HCT116 (cell line): ENCODE data around the gene RADX. TPM values are rescaled to one million over a fixed set of nuclear protein-coding genes. Genes with fewer than 3 reads are reported as not detected.

Experiments used
- ATAC-seq: fragments of 200-7000 bp; cut with Tn5 transposase; 2 replicates; pipeline ENCODE4 v1.9.1; 2020; ENCODE audit warnings: mild to moderate bottlenecking, moderate library complexity
- BruUV-seq: library from RNA; stranded (reverse); fragments of 400-500 nt; replicated peaks from 2 replicates; lab custom pipeline; 2021; lab: Mats Ljungman, UMichigan
- CTCF ChIA-PET: fragments of 300-600 bp; sonication (Branson Sonifier 250); formaldehyde crosslinking; loops from one replicate; lab custom pipeline; 2021; ENCODE audit warnings: antibody characterized with exemption; lab: Charles Lee
- POLR2A ChIA-PET: fragments of 300-600, 350-600 bp; sonication (Branson Sonifier 250); formaldehyde crosslinking; loops from one replicate; lab custom pipeline; 2021; ENCODE audit warnings: antibody characterized with exemption; lab: Charles Lee
- RAD21 ChIA-PET, 2 experiments: fragments of 300-600 bp; sonication (Branson Sonifier 250); formaldehyde crosslinking; loops; one replicate each; lab custom pipeline; 2023; ENCODE audit warnings: low total read pairs in 2 of 2; ENCODE audit not compliant: uncharacterized antibody in 2 of 2, unreplicated experiment in 2 of 2, low non-redundant PET in 1 of 2; lab: Charles Lee
- DNase-seq: peaks from one replicate; pipeline ENCODE4 v3.0.0-alpha.2; 2010; ENCODE audit warnings: low read depth, low spot score
- H2AFZ ChIP-seq: fragments of 200-600 bp; shearing (Covaris generic), sonication (generic); 2 replicates; pipeline ENCODE4 v1.6.1; 2017; ENCODE audit warnings: low read depth, mixed run types, mixed read lengths, antibody characterized with exemption, low read length; ENCODE audit not compliant: poor library complexity, severe bottlenecking
- H3K27ac ChIP-seq: 2 replicates; pipeline ENCODE4 v1.5.1; 2012; ENCODE audit warnings: low read depth, low read length
- H3K27me3 ChIP-seq: fragments of 200-600 bp; sonication (generic); 2 replicates; pipeline ENCODE4 v1.6.1; 2016; ENCODE audit warnings: mixed run types, low read length, mixed read lengths; ENCODE audit not compliant: insufficient read depth
- H3K36me3 ChIP-seq, 2 experiments: fragments of 200-500 bp in 1 of 2; fragments of 200-600 bp in 1 of 2; sonication (Bioruptor generic) in 1 of 2; sonication (generic) in 1 of 2; 2 replicates each; pipeline versions ENCODE4 v1.5.1 to v1.6.1; 2014 to 2016; ENCODE audit warnings: low read length in 2 of 2, inconsistent platforms in 1 of 2, mixed read lengths in 1 of 2, mixed run types in 1 of 2; ENCODE audit not compliant: insufficient read depth in 2 of 2, control insufficient read depth in 1 of 2
- H3K4me1 ChIP-seq, 2 experiments: fragments of 200-600 bp in 1 of 2; sonication (generic) in 1 of 2; 2 replicates each; pipeline versions ENCODE4 v1.5.1 to v1.6.1; 2012 to 2017; ENCODE audit warnings: low read length in 2 of 2, inconsistent platforms in 1 of 2, mild to moderate bottlenecking in 1 of 2, mixed read lengths in 1 of 2, mixed run types in 1 of 2, moderate library complexity in 1 of 2; ENCODE audit not compliant: insufficient read depth in 2 of 2, control insufficient read depth in 1 of 2
- H3K4me2 ChIP-seq: fragments of 200-600 bp; sonication (generic); 2 replicates; pipeline ENCODE4 v1.6.1; 2017; ENCODE audit warnings: mixed run types, low read length, mixed read lengths
- H3K4me3 ChIP-seq, 2 experiments: fragments of 200-600 bp in 1 of 2; sonication (generic) in 1 of 2; replicated peaks in 1 of 2; 2 replicates each; pipeline ENCODE4 v1.5.1; 2011 to 2016; ENCODE audit warnings: low read length in 2 of 2, control low read depth in 1 of 2, low read depth in 1 of 2, mild to moderate bottlenecking in 1 of 2, mixed read lengths in 1 of 2, mixed run types in 1 of 2
- H3K79me2 ChIP-seq: fragments of 200-600 bp; sonication (generic); 2 replicates; pipeline ENCODE4 v1.6.1; 2017; ENCODE audit warnings: mild to moderate bottlenecking, mixed run types, low read length, moderate library complexity, mixed read lengths; ENCODE audit not compliant: insufficient read depth
- H3K9ac ChIP-seq: fragments of 200-600 bp; sonication (generic); 2 replicates; pipeline ENCODE4 v1.6.1; 2016; ENCODE audit warnings: low read length, mixed read lengths
- H3K9me2 ChIP-seq: fragments of 200-600 bp; sonication (generic), shearing (Covaris generic); 2 replicates; pipeline ENCODE4 v1.6.1; 2017; ENCODE audit warnings: mixed run types, mild to moderate bottlenecking, moderate library complexity; ENCODE audit not compliant: insufficient read depth
- H3K9me3 ChIP-seq, 2 experiments: fragments of 200-500 bp in 1 of 2; fragments of 200-600 bp in 1 of 2; sonication (Bioruptor generic) in 1 of 2; sonication (generic) in 1 of 2; 2 replicates each; pipeline ENCODE4 v1.6.1; 2014 to 2017; ENCODE audit warnings: low read length in 2 of 2, mixed read lengths in 2 of 2, inconsistent platforms in 1 of 2, low read depth in 1 of 2, mild to moderate bottlenecking in 1 of 2, mixed run types in 1 of 2, moderate library complexity in 1 of 2; ENCODE audit not compliant: control insufficient read depth in 1 of 2, insufficient read depth in 1 of 2
- H4K20me1 ChIP-seq: fragments of 200-600 bp; sonication (generic), shearing (Covaris generic); 2 replicates; pipeline ENCODE4 v1.6.1; 2017; ENCODE audit warnings: mixed run types, mild to moderate bottlenecking, moderate library complexity; ENCODE audit not compliant: insufficient read depth
- CBX3 ChIP-seq: IDR thresholded peaks from 2 replicates; pipeline ENCODE4 v1.6.1; 2012; ENCODE audit warnings: low read depth
- CEBPB ChIP-seq: IDR thresholded peaks from 2 replicates; pipeline ENCODE4 v1.6.1; 2012; ENCODE audit warnings: low read depth
- CTCF ChIP-seq, 3 experiments: fragments of 200-600 bp in 1 of 3; sonication (generic) in 1 of 3; IDR thresholded peaks in 2 of 3; conservative IDR thresholded peaks in 1 of 3; 2 replicates each; pipeline ENCODE4 v1.5.1; 2012 to 2017; ENCODE audit warnings: low read depth in 2 of 3, low read length in 2 of 3, antibody characterized with exemption in 1 of 3, borderline replicate concordance in 1 of 3, control low read depth in 1 of 3, mild to moderate bottlenecking in 1 of 3, mixed read lengths in 1 of 3, mixed run types in 1 of 3, moderate library complexity in 1 of 3; ENCODE audit not compliant: insufficient read depth in 1 of 3
- EGR1 ChIP-seq: IDR thresholded peaks from 2 replicates; pipeline ENCODE4 v1.6.1; 2012; ENCODE audit warnings: low read depth
- ELF1 ChIP-seq: IDR thresholded peaks from 2 replicates; pipeline ENCODE4 v1.6.1; 2012; ENCODE audit warnings: low read depth, borderline replicate concordance
- EZH2phosphoT487 ChIP-seq: fragments of 200-600 bp; IDR thresholded peaks from 2 replicates; pipeline ENCODE4 v1.6.1; 2018; ENCODE audit warnings: antibody characterized with exemption, borderline replicate concordance
- JUND ChIP-seq: IDR thresholded peaks from 2 replicates; pipeline ENCODE4 v1.6.1; 2012
- MAX ChIP-seq: IDR thresholded peaks from 2 replicates; pipeline ENCODE4 v1.6.1; 2012
- POLR2A ChIP-seq: IDR thresholded peaks from 2 replicates; pipeline ENCODE4 v1.7.0; 2011; ENCODE audit warnings: borderline replicate concordance; ENCODE audit not compliant: insufficient read depth, insufficient read length; ENCODE audit errors: extremely low read depth
- POLR2AphosphoS5 ChIP-seq: IDR thresholded peaks from 2 replicates; pipeline ENCODE4 v1.6.1; 2011; ENCODE audit warnings: mild to moderate bottlenecking, low read depth, low read length, moderate library complexity
- RAD21 ChIP-seq: IDR thresholded peaks from 2 replicates; pipeline ENCODE4 v1.6.1; 2012; ENCODE audit warnings: low read depth, mild to moderate bottlenecking
- SIN3A ChIP-seq: IDR thresholded peaks from 2 replicates; pipeline ENCODE4 v1.6.1; 2012; ENCODE audit warnings: low read depth
- SP1 ChIP-seq: IDR thresholded peaks from 2 replicates; pipeline ENCODE4 v1.6.1; 2012; ENCODE audit warnings: low read depth
- SRF ChIP-seq: IDR thresholded peaks from 2 replicates; pipeline ENCODE4 v1.6.1; 2012; ENCODE audit warnings: low read depth
- YY1 ChIP-seq: IDR thresholded peaks from 2 replicates; pipeline ENCODE4 v1.6.1; 2011; ENCODE audit warnings: low read length, low read depth, moderate library complexity, mild to moderate bottlenecking; ENCODE audit not compliant: insufficient replicate concordance; ENCODE audit errors: extremely low read depth
- ZBTB33 ChIP-seq: IDR thresholded peaks from 2 replicates; pipeline ENCODE4 v1.6.1; 2011; ENCODE audit warnings: mild to moderate bottlenecking, low read length, moderate library complexity; ENCODE audit not compliant: insufficient replicate concordance; ENCODE audit errors: extremely low read depth
- ZFX ChIP-seq: fragments of 450-650 bp; IDR thresholded peaks from 2 replicates; pipeline ENCODE4 v1.6.1; 2017
- ZNF274 ChIP-seq: fragments of 200-500 bp; sonication (Bioruptor generic); IDR thresholded peaks from 2 replicates; pipeline ENCODE4 v1.6.1; 2014; ENCODE audit warnings: mild to moderate bottlenecking, low read depth, low read length, inconsistent platforms
- intact Hi-C: fragments of 100-400 bp; cut with micrococcal nuclease; formaldehyde crosslinking; loops from 2 replicates; pipeline ENCODE4 v1.10.0; 2022
- total RNA-seq: library from RNA; stranded (reverse); gene quantifications from one replicate; pipeline ENCODE4 v1.2.1, GENCODE V29; 2021; ENCODE audit not compliant: unreplicated experiment
- TF ChIP-seq, protein P1 (sequence below): IDR thresholded peaks from 2 replicates; pipeline ENCODE4 v1.6.1; 2012
- TF ChIP-seq, protein P2 (sequence below): IDR thresholded peaks from 2 replicates; pipeline ENCODE4 v1.6.1; 2012; ENCODE audit warnings: low read depth

RADX gene
- total RNA-seq, 1 experiment from 2014 or later: 8.0 TPM

DNA sequence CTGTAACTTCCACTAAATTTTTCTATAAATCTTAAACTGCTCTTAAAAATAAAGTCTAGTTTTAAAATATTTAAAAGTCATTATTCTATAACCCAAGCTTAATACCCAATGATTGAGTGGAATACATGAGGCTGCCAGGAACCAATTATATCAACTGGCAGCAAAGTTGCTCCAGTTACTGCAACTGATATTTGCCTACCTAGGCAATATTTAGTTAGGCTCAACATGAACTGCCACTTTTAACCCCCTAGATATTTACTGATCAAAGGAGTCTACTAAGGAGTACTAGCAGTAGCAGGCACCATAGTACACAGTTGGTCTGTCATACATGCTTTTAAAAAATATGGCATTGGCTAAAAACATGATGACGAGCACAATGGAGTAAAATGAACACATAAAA is 29.9 kb upstream of the RADX start:
- H4K20me1 ChIP-seq: no peaks in the 10 kb centered on the region
- ChIA-PET POLR2A (no interaction called here), RAD21 (no interaction called here), CTCF (no interaction called here)
- no peak overlapping the region for H2AFZ ChIP-seq
- no peaks in the 10 kb centered on the region for H3K27me3 ChIP-seq
- DNase-seq (no peak), ATAC-seq (no peak)
- no peaks in the 10 kb centered on the region for H3K36me3 ChIP-seq
- H3K9me3 ChIP-seq: no peaks in the 10 kb centered on the region
- no peak for TF ChIP-seq CBX3
- no peak for TF ChIP-seq JUND
- no peak for TF ChIP-seq POLR2A
- TF ChIP-seq RAD21: no peak
- TF ChIP-seq EGR1: no peak
- TF ChIP-seq EZH2phosphoT487: no peak
- no peak for TF ChIP-seq POLR2AphosphoS5
- TF ChIP-seq SP1: no peak
- no peak for TF ChIP-seq ELF1
- TF ChIP-seq, protein P1, sequence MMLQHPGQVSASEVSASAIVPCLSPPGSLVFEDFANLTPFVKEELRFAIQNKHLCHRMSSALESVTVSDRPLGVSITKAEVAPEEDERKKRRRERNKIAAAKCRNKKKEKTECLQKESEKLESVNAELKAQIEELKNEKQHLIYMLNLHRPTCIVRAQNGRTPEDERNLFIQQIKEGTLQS: no peak
- no peak for TF ChIP-seq ZBTB33
- TF ChIP-seq SIN3A: no peak
- TF ChIP-seq YY1: no peak
- no peak for TF ChIP-seq MAX
- TF ChIP-seq SRF: no peak
- TF ChIP-seq ZFX: no peak
- TF ChIP-seq CEBPB: no peak
- TF ChIP-seq CTCF (IDR thresholded peaks at IDR 0.05 in 2 of 3, conservative IDR thresholded peaks at IDR 0.05 in 1 of 3; ENCODE audit: borderline replicate concordance in 1 of 3, insufficient read depth in 1 of 3, low read depth in 2 of 3, low read length in 2 of 3): no peak
- TF ChIP-seq, protein P2, sequence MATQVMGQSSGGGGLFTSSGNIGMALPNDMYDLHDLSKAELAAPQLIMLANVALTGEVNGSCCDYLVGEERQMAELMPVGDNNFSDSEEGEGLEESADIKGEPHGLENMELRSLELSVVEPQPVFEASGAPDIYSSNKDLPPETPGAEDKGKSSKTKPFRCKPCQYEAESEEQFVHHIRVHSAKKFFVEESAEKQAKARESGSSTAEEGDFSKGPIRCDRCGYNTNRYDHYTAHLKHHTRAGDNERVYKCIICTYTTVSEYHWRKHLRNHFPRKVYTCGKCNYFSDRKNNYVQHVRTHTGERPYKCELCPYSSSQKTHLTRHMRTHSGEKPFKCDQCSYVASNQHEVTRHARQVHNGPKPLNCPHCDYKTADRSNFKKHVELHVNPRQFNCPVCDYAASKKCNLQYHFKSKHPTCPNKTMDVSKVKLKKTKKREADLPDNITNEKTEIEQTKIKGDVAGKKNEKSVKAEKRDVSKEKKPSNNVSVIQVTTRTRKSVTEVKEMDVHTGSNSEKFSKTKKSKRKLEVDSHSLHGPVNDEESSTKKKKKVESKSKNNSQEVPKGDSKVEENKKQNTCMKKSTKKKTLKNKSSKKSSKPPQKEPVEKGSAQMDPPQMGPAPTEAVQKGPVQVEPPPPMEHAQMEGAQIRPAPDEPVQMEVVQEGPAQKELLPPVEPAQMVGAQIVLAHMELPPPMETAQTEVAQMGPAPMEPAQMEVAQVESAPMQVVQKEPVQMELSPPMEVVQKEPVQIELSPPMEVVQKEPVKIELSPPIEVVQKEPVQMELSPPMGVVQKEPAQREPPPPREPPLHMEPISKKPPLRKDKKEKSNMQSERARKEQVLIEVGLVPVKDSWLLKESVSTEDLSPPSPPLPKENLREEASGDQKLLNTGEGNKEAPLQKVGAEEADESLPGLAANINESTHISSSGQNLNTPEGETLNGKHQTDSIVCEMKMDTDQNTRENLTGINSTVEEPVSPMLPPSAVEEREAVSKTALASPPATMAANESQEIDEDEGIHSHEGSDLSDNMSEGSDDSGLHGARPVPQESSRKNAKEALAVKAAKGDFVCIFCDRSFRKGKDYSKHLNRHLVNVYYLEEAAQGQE: no peak
- no peak for TF ChIP-seq ZNF274
- no peak overlapping the region for H3K4me3 ChIP-seq
- no peak overlapping the region for H3K9ac ChIP-seq
- H3K79me2 ChIP-seq: no peaks in the 10 kb centered on the region
- no peak overlapping the region for H3K4me2 ChIP-seq
- intact Hi-C loops: no loop called here
- no peaks in the 10 kb centered on the region for H3K9me2 ChIP-seq
- no TSS peak for BruUV-seq
- no peak overlapping the region for H3K27ac ChIP-seq
- no peaks in the 10 kb centered on the region for H3K4me1 ChIP-seq
